ENCODE results near the gene GATAD2B. TPM values are rescaled to one million over a fixed set of nuclear protein-coding genes. Genes with fewer than 3 reads are reported as not detected.

Gene GATAD2B
- total RNA-seq, 4 donors from 2014 or later, result 22.0 to 40.7 (median 28.1) TPM

DNA sequence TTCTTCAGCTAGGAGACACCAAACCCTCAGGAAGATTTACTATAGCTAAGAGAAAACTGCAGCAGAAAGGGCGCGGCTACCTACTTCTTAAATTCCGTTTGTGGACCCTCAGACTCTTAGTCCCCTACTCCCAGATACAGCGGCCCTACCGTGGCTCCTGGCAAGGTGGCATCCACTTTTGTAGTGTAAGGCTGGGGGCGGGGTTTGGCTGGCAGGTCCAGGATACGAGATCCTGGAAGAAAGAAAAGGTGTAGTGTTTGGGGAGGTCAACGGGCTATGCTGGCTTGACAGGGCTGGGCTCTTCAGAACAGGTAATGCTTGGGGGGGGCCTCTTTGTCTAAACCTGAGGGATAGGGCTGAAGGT is 45.2 kb upstream of the GATAD2B start:
- intact Hi-C loops (cut with DNase I; ENCODE audit: low total_unique reads), result loop anchor here (1.0 kb wide), 1 partner anchor 18 kb away; the partner anchor contains the start of gene RAB13
- Histone ChIP-seq H3K27me3 (no peaks in the 10 kb centered on the region), H3K4me1 (peaks cover 26 to 28% of the 10 kb centered on the region in 2 donors), H3K9me3 (no peaks in the 10 kb centered on the region), H3K4me3 (peak overlapping the region; percentile 56 to 68 (median 62)), H3K36me3 (peaks cover 0 to 3% of the 10 kb centered on the region in 2 donors), H3K27ac (peak overlapping the region; percentile 87 to 94 (median 90))
- no peak for TF ChIP-seq POLR2A (IDR thresholded peaks at IDR 0.05)
- TF ChIP-seq, protein P1, sequence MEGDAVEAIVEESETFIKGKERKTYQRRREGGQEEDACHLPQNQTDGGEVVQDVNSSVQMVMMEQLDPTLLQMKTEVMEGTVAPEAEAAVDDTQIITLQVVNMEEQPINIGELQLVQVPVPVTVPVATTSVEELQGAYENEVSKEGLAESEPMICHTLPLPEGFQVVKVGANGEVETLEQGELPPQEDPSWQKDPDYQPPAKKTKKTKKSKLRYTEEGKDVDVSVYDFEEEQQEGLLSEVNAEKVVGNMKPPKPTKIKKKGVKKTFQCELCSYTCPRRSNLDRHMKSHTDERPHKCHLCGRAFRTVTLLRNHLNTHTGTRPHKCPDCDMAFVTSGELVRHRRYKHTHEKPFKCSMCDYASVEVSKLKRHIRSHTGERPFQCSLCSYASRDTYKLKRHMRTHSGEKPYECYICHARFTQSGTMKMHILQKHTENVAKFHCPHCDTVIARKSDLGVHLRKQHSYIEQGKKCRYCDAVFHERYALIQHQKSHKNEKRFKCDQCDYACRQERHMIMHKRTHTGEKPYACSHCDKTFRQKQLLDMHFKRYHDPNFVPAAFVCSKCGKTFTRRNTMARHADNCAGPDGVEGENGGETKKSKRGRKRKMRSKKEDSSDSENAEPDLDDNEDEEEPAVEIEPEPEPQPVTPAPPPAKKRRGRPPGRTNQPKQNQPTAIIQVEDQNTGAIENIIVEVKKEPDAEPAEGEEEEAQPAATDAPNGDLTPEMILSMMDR (IDR thresholded peaks at IDR 0.05 in 4 of 5, conservative IDR thresholded peaks at IDR 0.05 in 1 of 5), result no peak
- DNase-seq (peak in 1 of 2 donors; percentile 57), ATAC-seq (no peak)
- in situ Hi-C loops (cut with MboI; ENCODE audit: low sequenced_read_pairs in 4 of 4), result loop anchor here in 1 of 4 donors (10.0 kb wide), 1 partner anchor 293 kb away; the partner anchor contains the start of genes ILF2 and NPR1

DNA sequence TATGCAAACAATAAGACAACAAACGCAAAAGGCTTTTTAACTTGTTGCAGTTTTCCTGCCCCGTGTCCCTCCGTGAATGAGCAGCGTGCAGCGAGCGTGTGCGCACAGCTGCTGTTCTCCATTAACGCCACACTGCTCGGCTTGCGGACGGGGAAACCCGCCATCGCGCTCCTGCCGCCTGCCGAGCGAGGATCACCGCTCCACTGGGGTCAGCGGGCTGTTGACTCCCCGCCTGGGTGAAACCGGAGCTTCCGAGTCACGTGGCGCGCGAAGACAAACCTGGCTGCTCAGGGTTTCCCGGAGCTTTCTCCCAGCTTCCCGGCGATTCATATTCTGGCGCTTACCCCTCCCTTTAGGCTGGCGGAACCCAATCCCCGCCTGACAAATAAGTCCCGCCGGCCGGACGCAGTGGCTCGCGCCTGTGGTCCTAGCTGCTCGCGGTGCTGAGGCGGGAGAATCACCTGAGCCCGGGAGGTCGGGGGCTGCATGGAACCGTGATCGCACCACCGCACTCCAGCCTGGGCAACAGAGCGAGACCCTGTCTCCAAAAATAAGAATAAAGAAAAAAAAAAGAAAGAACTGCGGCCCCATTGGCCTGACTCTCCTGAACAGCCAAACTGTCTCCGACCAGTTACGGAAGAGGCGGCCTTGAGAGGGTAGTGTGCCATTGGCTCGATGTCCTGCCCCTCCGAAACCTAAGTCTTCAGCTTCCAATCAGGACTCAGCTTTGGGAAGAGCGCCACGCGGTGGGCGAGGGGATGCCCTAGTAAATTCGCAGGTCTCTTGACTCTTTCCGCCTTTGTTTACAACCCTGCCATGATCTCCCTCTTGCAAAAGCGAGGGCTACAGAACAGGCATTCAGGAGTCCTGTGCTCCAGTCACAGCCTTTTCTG is 44.6 kb upstream of the GATAD2B start, which contains the start of gene CREB3L4:
TSS of gene CREB3L4 (plus strand) at position 796 of the 893 bp plus-strand sequence. CDS start 624 bp downstream, outside the sequence.
- intact Hi-C loops (cut with DNase I; ENCODE audit: low total_unique reads) (loop anchor here (1.0 kb wide), 1 partner anchor 19 kb away; the partner anchor contains the start of gene RAB13), in situ Hi-C loops (cut with MboI; ENCODE audit: low sequenced_read_pairs in 4 of 4) (loop anchor here in 1 of 4 donors (10.0 kb wide), 1 partner anchor 293 kb away; the partner anchor contains the start of genes ILF2 and NPR1)
- peak within 1 kb of the TSS; percentile 56 to 68 (median 62) for H3K4me3 ChIP-seq

DNA sequence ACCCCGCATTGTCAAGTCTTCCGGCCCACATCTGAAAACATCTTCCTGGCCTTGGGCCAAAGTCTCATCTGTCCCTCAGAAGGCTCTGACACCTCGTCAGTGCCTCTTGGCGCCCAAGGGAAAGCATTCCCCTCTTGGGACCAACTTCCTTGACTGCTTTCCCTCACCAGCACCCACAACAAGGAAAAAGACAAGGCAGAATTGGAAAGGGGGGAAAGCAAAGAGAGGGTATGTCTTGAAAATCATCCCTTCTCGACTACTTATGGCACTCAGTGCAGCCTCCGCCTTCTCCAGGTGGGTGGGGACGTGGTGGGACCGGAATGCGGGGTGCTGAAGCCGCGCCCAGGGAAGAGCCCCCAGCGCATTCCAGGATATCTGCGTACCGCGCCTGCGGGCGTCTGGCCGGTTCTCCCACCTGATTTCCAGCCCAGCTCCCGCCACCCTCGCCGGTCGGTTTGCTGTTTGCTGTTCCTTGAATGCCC is 41.1 kb upstream of the GATAD2B start:
- in situ Hi-C loops (cut with MboI; ENCODE audit: low sequenced_read_pairs in 4 of 4), result loop anchor here in 1 of 4 donors (10.0 kb wide), 1 partner anchor 289 kb away; the partner anchor contains the start of genes ILF2 and NPR1
- Histone ChIP-seq H3K36me3 (no peaks in the 10 kb centered on the region), H3K27ac (peak overlapping the region; percentile 91 to 98 (median 94)), H3K4me1 (peaks cover 63 to 67% of the 10 kb centered on the region in 2 donors), H3K4me3 (peak overlapping the region; percentile 61 to 86 (median 80)), H3K9me3 (no peaks in the 10 kb centered on the region), H3K27me3 (no peaks in the 10 kb centered on the region)
- no peak for DNase-seq
- intact Hi-C loops (cut with DNase I; ENCODE audit: low total_unique reads), result no loop called here
- ATAC-seq, result no peak
- TF ChIP-seq, protein P1 (IDR thresholded peaks at IDR 0.05 in 4 of 5, conservative IDR thresholded peaks at IDR 0.05 in 1 of 5), result no peak
- no peak for TF ChIP-seq POLR2A (IDR thresholded peaks at IDR 0.05)

More for the DNA sequence above, 44.6 kb upstream of the GATAD2B start, which contains the start of gene CREB3L4:
- Histone ChIP-seq H3K27me3 (no peaks in the 10 kb centered on the region), H3K36me3 (no peaks in the 10 kb centered on the region), H3K27ac (peak within 1 kb of the TSS; percentile 87 to 94 (median 90)), H3K4me1 (peaks cover 29 to 34% of the 10 kb centered on the region in 2 donors), H3K9me3 (no peaks in the 10 kb centered on the region)
- DNase-seq, result peak; percentile 97
- ATAC-seq, result peak; percentile 85 to 90
- TF ChIP-seq, protein P1 (IDR thresholded peaks at IDR 0.05 in 4 of 5, conservative IDR thresholded peaks at IDR 0.05 in 1 of 5), result peak in 4 of 5 experiments; percentile 25 to 51 (median 34)
- TF ChIP-seq POLR2A (IDR thresholded peaks at IDR 0.05), result peak; percentile 74 to 89

DNA sequence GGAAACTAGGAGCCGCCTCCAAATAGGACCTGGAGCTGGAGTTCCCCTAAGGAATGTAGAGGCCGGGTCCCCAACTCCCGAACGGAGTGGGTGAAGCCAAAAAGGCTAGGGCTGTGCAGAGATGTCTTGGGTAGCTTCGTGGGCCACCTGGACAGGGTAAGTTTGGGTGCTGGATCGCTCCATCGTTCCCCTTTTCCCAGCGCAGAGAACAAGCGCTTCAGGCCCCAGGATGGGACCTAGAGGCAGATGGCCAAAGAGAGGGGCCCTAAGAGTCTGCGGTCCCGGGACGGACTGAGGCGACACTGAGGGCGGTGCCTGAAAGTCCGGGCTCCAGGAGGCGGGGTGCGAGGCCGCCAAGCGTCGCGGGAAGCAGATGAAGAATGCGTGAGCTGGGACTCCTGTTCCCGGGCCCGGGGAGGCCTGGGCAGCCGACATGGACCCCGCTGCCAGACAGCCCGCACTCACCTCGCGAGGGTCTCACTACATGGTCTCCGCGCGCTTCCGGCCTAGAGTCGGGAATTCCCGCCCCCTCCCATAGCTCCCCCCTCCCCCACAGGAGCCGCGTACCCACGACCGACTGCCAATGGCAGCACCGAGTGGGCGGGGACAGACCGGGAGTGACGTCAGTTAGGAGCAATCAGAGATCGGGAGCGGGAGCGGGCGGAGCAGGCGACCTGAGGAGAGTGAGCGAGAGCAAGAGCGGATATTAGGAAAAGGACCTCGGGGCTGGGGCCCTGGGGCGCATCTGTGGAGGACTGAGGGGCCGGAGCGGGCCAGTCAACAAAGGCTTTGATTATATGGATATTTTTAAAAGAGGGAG is 40.5 kb upstream of the GATAD2B start, which contains the start of gene SLC39A1:
TSS of gene SLC39A1 (minus strand) at position 508 of the 820 bp plus-strand sequence. CDS start 822 bp downstream, outside the sequence.
- Histone ChIP-seq H3K4me1 (peaks cover 61 to 64% of the 10 kb centered on the region in 2 donors), H3K27ac (peak within 1 kb of the TSS; percentile 91 to 98 (median 94)), H3K36me3 (no peaks in the 10 kb centered on the region), H3K4me3 (peak within 1 kb of the TSS; percentile 61 to 86 (median 80)), H3K9me3 (no peaks in the 10 kb centered on the region), H3K27me3 (no peaks in the 10 kb centered on the region)
- TF ChIP-seq, protein P1 (IDR thresholded peaks at IDR 0.05 in 4 of 5, conservative IDR thresholded peaks at IDR 0.05 in 1 of 5), result no peak
- peak; percentile 69 to 82 for TF ChIP-seq POLR2A (IDR thresholded peaks at IDR 0.05)
- ATAC-seq (peak; percentile 59 to 67), DNase-seq (peak; percentile 99)
- intact Hi-C loops (cut with DNase I; ENCODE audit: low total_unique reads), result no loop called here
- in situ Hi-C loops (cut with MboI; ENCODE audit: low sequenced_read_pairs in 4 of 4), result loop anchor here in 1 of 4 donors (10.0 kb wide), 1 partner anchor 288 kb away; the partner anchor contains the start of genes ILF2 and NPR1
